Measurements from ENCODE around the gene HS6ST1. TPM values are rescaled to one million over a fixed set of nuclear protein-coding genes. Genes with fewer than 3 reads are reported as not detected.
A peak's percentile ranks its signal among the peaks of the same experiment; 100 is the strongest.

HS6ST1 gene
- total RNA-seq, result 68.5 TPM

GRCh38 chr2:128318776-128319464, at the start of gene HS6ST1:
Gene HS6ST1 (minus strand): TSS chr2:128318868. CDS start chr2:128318563, 305 bp downstream.
- peak in 1 of 2 donors; percentile 86 for DNase-seq (ENCODE audit: extremely low spot score in 2 of 2)

GRCh38 chr2:128367601-128368359, 49.1 kb upstream of the HS6ST1 start:
- intact Hi-C loops (cut with DNase I), result no loop called here
- Histone ChIP-seq H3K9me3 (no peaks in the 10 kb centered on the region), H3K27ac (no peak overlapping the region), H3K4me3 (no peak overlapping the region), H3K36me3 (no peaks in the 10 kb centered on the region), H3K27me3 (no peaks in the 10 kb centered on the region), H3K4me1 (peaks cover 48% of the 10 kb centered on the region)
- DNase-seq (ENCODE audit: extremely low spot score in 2 of 2), result no peak
- no peak for TF ChIP-seq CTCF (IDR thresholded peaks at IDR 0.05)
- TF ChIP-seq POLR2A (IDR thresholded peaks at IDR 0.05), result no peak
- no peak for TF ChIP-seq POLR2AphosphoS5 (IDR thresholded peaks at IDR 0.05; ENCODE audit: insufficient read depth in 1 of 2, low read depth in 1 of 2)

More at GRCh38 chr2:128318776-128319464, at the start of gene HS6ST1:
- Histone ChIP-seq H3K27ac (peak within 1 kb of the TSS; percentile 83), H3K4me3 (peak within 1 kb of the TSS; percentile 77 to 92), H3K9me3 (no peaks in the 10 kb centered on the region), H3K36me3 (no peaks in the 10 kb centered on the region), H3K4me1 (peaks cover 76% of the 10 kb centered on the region), H3K27me3 (no peaks in the 10 kb centered on the region)
- intact Hi-C loops (cut with DNase I), result loop anchor here (10.0 kb wide), 1 partner anchor 144 kb away; no protein-coding TSS in a partner anchor
- TF ChIP-seq POLR2AphosphoS5 (IDR thresholded peaks at IDR 0.05; ENCODE audit: insufficient read depth in 1 of 2, low read depth in 1 of 2), result peak in 1 of 2 donors; percentile 43
- TF ChIP-seq POLR2A (IDR thresholded peaks at IDR 0.05), result peak in 1 of 2 donors; percentile 53
- TF ChIP-seq CTCF (IDR thresholded peaks at IDR 0.05), result no peak

GRCh38 chr2:128366713-128367511, 48.2 kb upstream of the HS6ST1 start:
- no peak overlapping the region for H3K4me3 ChIP-seq
- no peaks in the 10 kb centered on the region for H3K27me3 ChIP-seq
- peaks cover 46% of the 10 kb centered on the region for H3K4me1 ChIP-seq
- no peaks in the 10 kb centered on the region for H3K9me3 ChIP-seq
- no peak overlapping the region for H3K27ac ChIP-seq
- TF ChIP-seq POLR2AphosphoS5 (IDR thresholded peaks at IDR 0.05; ENCODE audit: insufficient read depth in 1 of 2, low read depth in 1 of 2), result no peak
- TF ChIP-seq POLR2A (IDR thresholded peaks at IDR 0.05), result no peak
- TF ChIP-seq CTCF (IDR thresholded peaks at IDR 0.05), result no peak
- no peaks in the 10 kb centered on the region for H3K36me3 ChIP-seq
- intact Hi-C loops (cut with DNase I), result no loop called here
- no peak for DNase-seq (ENCODE audit: extremely low spot score in 2 of 2)

GRCh38 chr2:128365217-128365905, 46.7 kb upstream of the HS6ST1 start:
- Histone ChIP-seq H3K4me1 (peaks cover 37% of the 10 kb centered on the region), H3K36me3 (no peaks in the 10 kb centered on the region), H3K4me3 (no peak overlapping the region), H3K9me3 (no peaks in the 10 kb centered on the region), H3K27me3 (no peaks in the 10 kb centered on the region), H3K27ac (no peak overlapping the region)
- no peak for DNase-seq (ENCODE audit: extremely low spot score in 2 of 2)
- TF ChIP-seq POLR2A (IDR thresholded peaks at IDR 0.05) (no peak), POLR2AphosphoS5 (IDR thresholded peaks at IDR 0.05; ENCODE audit: insufficient read depth in 1 of 2, low read depth in 1 of 2) (no peak), CTCF (IDR thresholded peaks at IDR 0.05) (no peak)
- intact Hi-C loops (cut with DNase I), result no loop called here
